GM19467 (cell line): ENCODE measurements around the gene AGAP9.
"Not testable (repeated sequence)": the region's sequence is repeated elsewhere in the genome, so short reads cannot be mapped to it uniquely, and the experiment has no call there.

Source experiments
- ATAC-seq: cut with Tn5 transposase; IDR thresholded peaks from one replicate; pipeline ENCODE4 v1.9.1; 2021; ENCODE audit warnings: mild to moderate bottlenecking, moderate library complexity; ENCODE audit not compliant: unreplicated experiment

The AGAP9 gene

GRCh38 chr10:47489630-47490029, 33.8 kb downstream of the AGAP9 start:
- ATAC-seq = not testable (repeated sequence)

GRCh38 chr10:47485943-47486342, 37.5 kb downstream of the AGAP9 start:
- ATAC-seq = not testable (repeated sequence)

- ATAC-seq = not testable (repeated sequence)
Measured at GRCh38 chr10:47484786-47485185, 38.7 kb downstream of the AGAP9 start.

GRCh38 chr10:47483923-47484322, 39.5 kb downstream of the AGAP9 start, which contains the start of gene ANXA8:
Gene ANXA8, minus strand, starts transcription at chr10:47484115. Its CDS starts 182 bp downstream, at chr10:47483933.
- not testable (repeated sequence) for ATAC-seq

- not testable (repeated sequence) for ATAC-seq
Measured at GRCh38 chr10:47482367-47482766, 41.1 kb downstream of the AGAP9 start.

GRCh38 chr10:47481768-47482181, 41.7 kb downstream of the AGAP9 start:
- ATAC-seq = not testable (repeated sequence)

GRCh38 chr10:47481182-47481766, 42.2 kb downstream of the AGAP9 start:
- ATAC-seq = not testable (repeated sequence)

- ATAC-seq = not testable (repeated sequence)
Measured at GRCh38 chr10:47480133-47480532, 43.3 kb downstream of the AGAP9 start.

- not testable (repeated sequence) for ATAC-seq
Measured at GRCh38 chr10:47478114-47478513, 45.3 kb downstream of the AGAP9 start.

GRCh38 chr10:47477078-47477477, 46.4 kb downstream of the AGAP9 start:
- ATAC-seq = not testable (repeated sequence)

GRCh38 chr10:47475101-47475500, 48.3 kb downstream of the AGAP9 start:
- ATAC-seq = not testable (repeated sequence)

- not testable (repeated sequence) for ATAC-seq
Measured at GRCh38 chr10:47473516-47473915, 49.9 kb downstream of the AGAP9 start.

- ATAC-seq = not testable (repeated sequence)
Measured at GRCh38 chr10:47472647-47473046, 50.8 kb downstream of the AGAP9 start.

- not testable (repeated sequence) for ATAC-seq
Measured at GRCh38 chr10:47472072-47472471, 51.4 kb downstream of the AGAP9 start.

- ATAC-seq = not testable (repeated sequence)
Measured at GRCh38 chr10:47468731-47469528, 54.5 kb downstream of the AGAP9 start.

- not testable (repeated sequence) for ATAC-seq
Measured at GRCh38 chr10:47467957-47468356, 55.5 kb downstream of the AGAP9 start.

- not testable (repeated sequence) for ATAC-seq
Measured at GRCh38 chr10:47467458-47467857, 56.0 kb downstream of the AGAP9 start.

- ATAC-seq = not testable (repeated sequence)
Measured at GRCh38 chr10:47465216-47465917, 58.1 kb downstream of the AGAP9 start.

GRCh38 chr10:47462577-47463358, 60.7 kb downstream of the AGAP9 start:
- ATAC-seq = not testable (repeated sequence)

GRCh38 chr10:47461261-47461687, 62.2 kb downstream of the AGAP9 start:
- not testable (repeated sequence) for ATAC-seq
